ENCODE data around the gene GOLGA1. TPM values are rescaled to one million over a fixed set of nuclear protein-coding genes. Genes with fewer than 3 reads are reported as not detected.

GOLGA1 gene
- total and polyA plus RNA-seq, 2 of the 13 experiments (the other 11 are each of a cell fraction or from before 2014, with no cell fraction given) = 12.7 to 15.9 TPM

DNA sequence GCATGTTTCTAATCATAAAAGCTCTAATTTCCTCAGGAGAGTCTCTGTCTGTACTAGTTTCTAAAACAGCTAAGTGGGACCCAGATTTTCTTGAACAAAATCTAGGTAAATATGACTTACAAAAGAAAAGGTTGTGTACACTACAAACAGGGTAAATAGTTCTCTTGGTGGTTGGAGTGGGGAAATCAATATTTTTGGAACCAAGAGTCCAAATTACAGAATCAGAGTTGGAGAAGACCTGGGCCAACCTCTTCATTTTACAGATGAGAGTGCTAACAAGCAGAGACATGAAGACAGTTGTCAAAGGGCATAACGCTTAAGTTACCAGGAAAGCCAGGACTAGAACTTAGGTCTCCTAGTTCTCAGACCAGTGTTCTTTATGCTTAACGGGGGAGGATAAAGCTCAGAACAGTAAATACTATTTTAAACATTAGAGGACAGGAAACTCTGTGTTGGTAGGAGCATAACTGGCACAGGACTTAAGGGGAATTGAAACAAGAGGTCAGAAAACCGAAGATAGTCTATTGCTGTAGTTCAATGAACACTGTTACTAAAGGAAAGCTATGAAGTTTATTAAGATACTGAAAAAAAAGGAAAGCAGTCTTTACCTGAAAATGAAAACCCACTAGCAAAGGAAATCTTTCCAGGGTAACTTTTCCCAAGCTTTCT lies 9.3 kb upstream of the GOLGA1 start (continued):
- TF ChIP-seq SRSF9 (IDR thresholded peaks at IDR 0.05; ENCODE audit: borderline replicate concordance, insufficient read depth, low read depth, low read length, poor library complexity, severe bottlenecking) (no peak), TAF15 (IDR thresholded peaks at IDR 0.05; ENCODE audit: low read depth, low read length, poor library complexity, severe bottlenecking) (no peak), MTA1 (CRISPR knock-in tag; IDR thresholded peaks at IDR 0.05; ENCODE audit: borderline replicate concordance) (no peak; the same call in 1 of the 2 replicates), SRSF1 (optimal IDR thresholded peaks at IDR 0.05; ENCODE audit: low read depth, low read length) (no peak), SMAD3 (CRISPR knock-in tag; IDR thresholded peaks at IDR 0.05) (peak; percentile 58; the same call in 1 of the 2 replicates), ZSCAN29 (CRISPR knock-in tag; conservative IDR thresholded peaks at IDR 0.05) (no peak), ZNF724P (CRISPR knock-in tag; IDR thresholded peaks at IDR 0.05; ENCODE audit: borderline replicate concordance) (no peak), ZFP36 (IDR thresholded peaks at IDR 0.05; ENCODE audit: borderline replicate concordance, low read depth, low read length, partially characterized antibody) (no peak), KDM4B (CRISPR knock-in tag; IDR thresholded peaks at IDR 0.05) (no peak), ZNF12 (CRISPR knock-in tag; IDR thresholded peaks at IDR 0.05) (no peak), BCL6 (CRISPR knock-in tag; IDR thresholded peaks at IDR 0.05) (peak; percentile 68), ZNF101 (CRISPR knock-in tag; IDR thresholded peaks at IDR 0.05; ENCODE audit: borderline replicate concordance, low read depth) (no peak), ARID2 (CRISPR knock-in tag; IDR thresholded peaks at IDR 0.05; ENCODE audit: borderline replicate concordance) (no peak), ZNF121 (CRISPR knock-in tag; IDR thresholded peaks at IDR 0.05) (no peak), ZNF501 (CRISPR knock-in tag; IDR thresholded peaks at IDR 0.05) (no peak), STAG1 (CRISPR knock-in tag; IDR thresholded peaks at IDR 0.05) (0 out of 2 replicates have a peak, but pooled peaks have one; percentile 2), PRPF4 (IDR thresholded peaks at IDR 0.05; ENCODE audit: low read depth, low read length, poor library complexity, severe bottlenecking) (no peak), EED (CRISPR knock-in tag; IDR thresholded peaks at IDR 0.05) (no peak), ZFP36L2 (CRISPR knock-in tag; IDR thresholded peaks at IDR 0.05) (no peak), TMF1 (CRISPR knock-in tag; IDR thresholded peaks at IDR 0.05; ENCODE audit: low read depth) (no peak)
- TF ChIP-seq, protein P1, sequence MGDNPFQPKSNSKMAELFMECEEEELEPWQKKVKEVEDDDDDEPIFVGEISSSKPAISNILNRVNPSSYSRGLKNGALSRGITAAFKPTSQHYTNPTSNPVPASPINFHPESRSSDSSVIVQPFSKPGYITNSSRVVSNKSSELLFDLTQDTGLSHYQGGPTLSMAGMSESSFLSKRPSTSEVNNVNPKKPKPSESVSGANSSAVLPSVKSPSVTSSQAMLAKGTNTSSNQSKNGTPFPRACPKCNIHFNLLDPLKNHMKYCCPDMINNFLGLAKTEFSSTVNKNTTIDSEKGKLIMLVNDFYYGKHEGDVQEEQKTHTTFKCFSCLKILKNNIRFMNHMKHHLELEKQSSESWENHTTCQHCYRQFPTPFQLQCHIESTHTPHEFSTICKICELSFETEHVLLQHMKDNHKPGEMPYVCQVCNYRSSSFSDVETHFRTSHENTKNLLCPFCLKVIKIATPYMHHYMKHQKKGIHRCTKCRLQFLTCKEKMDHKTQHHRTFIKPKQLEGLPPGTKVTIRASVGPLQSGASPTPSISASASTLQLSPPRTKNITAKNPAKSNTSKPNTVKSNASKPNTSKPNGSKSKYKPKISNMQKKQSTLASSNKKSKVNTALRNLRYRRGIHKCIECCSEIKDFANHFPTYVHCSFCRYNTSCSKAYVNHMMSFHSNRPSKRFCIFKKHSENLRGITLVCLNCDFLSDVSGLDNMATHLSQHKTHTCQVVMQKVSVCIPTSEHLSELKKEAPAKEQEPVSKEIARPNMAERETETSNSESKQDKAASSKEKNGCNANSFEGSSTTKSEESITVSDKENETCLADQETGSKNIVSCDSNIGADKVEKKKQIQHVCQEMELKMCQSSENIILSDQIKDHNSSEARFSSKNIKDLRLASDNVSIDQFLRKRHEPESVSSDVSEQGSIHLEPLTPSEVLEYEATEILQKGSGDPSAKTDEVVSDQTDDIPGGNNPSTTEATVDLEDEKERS (CRISPR knock-in tag; IDR thresholded peaks at IDR 0.05) = no peak
- TF ChIP-seq, protein P2, sequence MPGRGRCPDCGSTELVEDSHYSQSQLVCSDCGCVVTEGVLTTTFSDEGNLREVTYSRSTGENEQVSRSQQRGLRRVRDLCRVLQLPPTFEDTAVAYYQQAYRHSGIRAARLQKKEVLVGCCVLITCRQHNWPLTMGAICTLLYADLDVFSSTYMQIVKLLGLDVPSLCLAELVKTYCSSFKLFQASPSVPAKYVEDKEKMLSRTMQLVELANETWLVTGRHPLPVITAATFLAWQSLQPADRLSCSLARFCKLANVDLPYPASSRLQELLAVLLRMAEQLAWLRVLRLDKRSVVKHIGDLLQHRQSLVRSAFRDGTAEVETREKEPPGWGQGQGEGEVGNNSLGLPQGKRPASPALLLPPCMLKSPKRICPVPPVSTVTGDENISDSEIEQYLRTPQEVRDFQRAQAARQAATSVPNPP (CRISPR knock-in tag; IDR thresholded peaks at IDR 0.05) = no peak
- TF ChIP-seq, protein P3, sequence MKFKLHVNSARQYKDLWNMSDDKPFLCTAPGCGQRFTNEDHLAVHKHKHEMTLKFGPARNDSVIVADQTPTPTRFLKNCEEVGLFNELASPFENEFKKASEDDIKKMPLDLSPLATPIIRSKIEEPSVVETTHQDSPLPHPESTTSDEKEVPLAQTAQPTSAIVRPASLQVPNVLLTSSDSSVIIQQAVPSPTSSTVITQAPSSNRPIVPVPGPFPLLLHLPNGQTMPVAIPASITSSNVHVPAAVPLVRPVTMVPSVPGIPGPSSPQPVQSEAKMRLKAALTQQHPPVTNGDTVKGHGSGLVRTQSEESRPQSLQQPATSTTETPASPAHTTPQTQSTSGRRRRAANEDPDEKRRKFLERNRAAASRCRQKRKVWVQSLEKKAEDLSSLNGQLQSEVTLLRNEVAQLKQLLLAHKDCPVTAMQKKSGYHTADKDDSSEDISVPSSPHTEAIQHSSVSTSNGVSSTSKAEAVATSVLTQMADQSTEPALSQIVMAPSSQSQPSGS (CRISPR knock-in tag; IDR thresholded peaks at IDR 0.05) = 0 out of 2 replicates have a peak, but pooled peaks have one; percentile 35

Data from HepG2 (cell line).